Tibial nerve (tissue), 4 donors: ENCODE data around the gene ANGPTL1. TPM values are rescaled to one million over a fixed set of nuclear protein-coding genes. Genes with fewer than 3 reads are reported as not detected.

Source experiments
- DNase-seq, 2 donors: peaks; one replicate each; pipeline ENCODE4 v3.0.0-alpha.2; 2019; ENCODE audit warnings: low spot score in 2 of 2
- H3K27ac ChIP-seq, 4 donors: fragments of 200-600 bp; sonication (generic) in 3 of 4; one replicate each; pipeline ENCODE4 v1.5.1; 2017 to 2019; ENCODE audit warnings: mild to moderate bottlenecking in 1 of 4
- H3K27me3 ChIP-seq, 2 donors: fragments of 200-600 bp; sonication (generic) in 1 of 2; one replicate each; pipeline versions ENCODE4 v1.5.1 to v1.6.0; 2017 to 2019
- H3K36me3 ChIP-seq, 3 donors: fragments of 200-600 bp; sonication (generic); one replicate each; pipeline ENCODE4 v1.5.1; 2018 to 2019
- H3K4me1 ChIP-seq, 4 donors: fragments of 200-600 bp; sonication (generic) in 3 of 4; one replicate each; pipeline ENCODE4 v1.5.1; 2017 to 2019
- H3K4me3 ChIP-seq, 4 donors: fragments of 200-600 bp; sonication (generic) in 3 of 4; one replicate each; pipeline ENCODE4 v1.5.1; 2017 to 2019; ENCODE audit warnings: mild to moderate bottlenecking in 1 of 4, moderate library complexity in 1 of 4
- H3K9me3 ChIP-seq, 4 donors: fragments of 200-600 bp; sonication (generic) in 3 of 4; one replicate each; pipeline ENCODE4 v1.5.1; 2017 to 2019
- CTCF ChIP-seq, 5 experiments: fragments of 200-600 bp in 3 of 5; fragments of 450-650 bp in 2 of 5; sonication (generic) in 3 of 5; IDR thresholded peaks; one replicate each; pipeline ENCODE4 v1.5.1; 2016 to 2019; ENCODE audit warnings: antibody characterized with exemption in 5 of 5, mild to moderate bottlenecking in 3 of 5, moderate library complexity in 2 of 5
- EP300 ChIP-seq, 2 donors: sonication (generic); formaldehyde crosslinking; IDR thresholded peaks; one replicate each; pipeline ENCODE4 v1.6.1; 2017; ENCODE audit warnings: antibody characterized with exemption in 2 of 2, mild to moderate bottlenecking in 1 of 2
- POLR2A ChIP-seq, 2 donors: fragments of 450-650 bp; IDR thresholded peaks; one replicate each; pipeline ENCODE4 v1.6.1; 2017; ENCODE audit warnings: antibody characterized with exemption in 2 of 2, mild to moderate bottlenecking in 2 of 2, moderate library complexity in 2 of 2
- WGBS, 2 donors: methylation state at CpG; one replicate each; pipeline ENCODE4 v1.1.5; 2018; 5-methylcytosine and 5-hydroxymethylcytosine counted together
- total RNA-seq, 4 donors: library from RNA; depleted of rRNA; stranded (reverse); fragments of >200 nt; gene quantifications; one replicate each; pipeline ENCODE4 v1.1.0, GENCODE V29; 2016

ANGPTL1 gene
- total RNA-seq, 4 donors from 2014 or later, result 25.2 to 40.8 (median 30.5) TPM

GRCh38 chr1:178810585-178810984 lies 60.3 kb downstream of the ANGPTL1 start:
- TF ChIP-seq POLR2A (IDR thresholded peaks at IDR 0.05), result no peak
- no peak for TF ChIP-seq EP300 (IDR thresholded peaks at IDR 0.05)
- no peak for TF ChIP-seq CTCF (IDR thresholded peaks at IDR 0.05)
- H3K4me1 ChIP-seq, result no peaks in the 10 kb centered on the region
- H3K4me3 ChIP-seq, result no peak overlapping the region
- H3K36me3 ChIP-seq, result peaks cover 0 to 6% (median 0%) of the 10 kb centered on the region in 3 donors
- no peak overlapping the region for H3K27ac ChIP-seq
- H3K27me3 ChIP-seq, result no peaks in the 10 kb centered on the region
- no peaks in the 10 kb centered on the region for H3K9me3 ChIP-seq
- no peak for DNase-seq

GRCh38 chr1:178808529-178808928 lies 62.3 kb downstream of the ANGPTL1 start:
- H3K36me3 ChIP-seq, result peaks cover 0 to 6% (median 0%) of the 10 kb centered on the region in 3 donors
- H3K9me3 ChIP-seq, result no peaks in the 10 kb centered on the region
- H3K4me3 ChIP-seq, result no peak overlapping the region
- TF ChIP-seq EP300 (IDR thresholded peaks at IDR 0.05) (no peak), CTCF (IDR thresholded peaks at IDR 0.05) (no peak), POLR2A (IDR thresholded peaks at IDR 0.05) (no peak)
- no peak for DNase-seq
- no peaks in the 10 kb centered on the region for H3K4me1 ChIP-seq
- H3K27me3 ChIP-seq, result no peaks in the 10 kb centered on the region
- 80 to 81% methylated on average over 3 of the region's 3 CpGs for WGBS, 2 donors
- no peak overlapping the region for H3K27ac ChIP-seq

GRCh38 chr1:178806665-178807300 lies 64.1 kb downstream of the ANGPTL1 start:
- WGBS, 2 donors, result 92 to 94% methylated on average over 9 of the region's 9 CpGs

GRCh38 chr1:178802873-178803272 lies 68.0 kb downstream of the ANGPTL1 start:
- Histone ChIP-seq H3K9me3 (peaks cover 0 to 9% (median 0%) of the 10 kb centered on the region in 4 donors), H3K27ac (no peak overlapping the region), H3K36me3 (peaks cover 0 to 14% (median 0%) of the 10 kb centered on the region in 3 donors), H3K4me1 (no peaks in the 10 kb centered on the region), H3K27me3 (no peaks in the 10 kb centered on the region), H3K4me3 (no peak overlapping the region)
- DNase-seq, result no peak
- 91 to 92% methylated on average over 3 of the region's 3 CpGs for WGBS, 2 donors
- TF ChIP-seq POLR2A (IDR thresholded peaks at IDR 0.05) (no peak), CTCF (IDR thresholded peaks at IDR 0.05) (no peak), EP300 (IDR thresholded peaks at IDR 0.05) (no peak)

More at GRCh38 chr1:178806665-178807300, 64.1 kb downstream of the ANGPTL1 start:
- TF ChIP-seq CTCF (IDR thresholded peaks at IDR 0.05), result no peak
- no peak for TF ChIP-seq POLR2A (IDR thresholded peaks at IDR 0.05)
- TF ChIP-seq EP300 (IDR thresholded peaks at IDR 0.05), result no peak
- Histone ChIP-seq H3K27me3 (no peaks in the 10 kb centered on the region), H3K36me3 (peaks cover 0 to 6% (median 0%) of the 10 kb centered on the region in 3 donors), H3K9me3 (no peaks in the 10 kb centered on the region), H3K4me1 (no peaks in the 10 kb centered on the region), H3K27ac (no peak overlapping the region), H3K4me3 (no peak overlapping the region)
- DNase-seq, result no peak

Other genes with a start within 250 kb of the ANGPTL1 start
- 10 to 100 TPM in 3 of 4 donors, 1 to 10 TPM in 1; 4.3 to 30.8 (median 16.8) TPM for gene RALGPS2, start 145.8 kb downstream of the ANGPTL1 start, total RNA-seq
- 10 to 100 TPM; 39.6 to 60.3 (median 51.6) TPM for gene FAM20B, start 154.8 kb upstream of the ANGPTL1 start, total RNA-seq
- 100 to 1,000 TPM in 1 of 4 donors, 10 to 100 TPM in 3; 72.1 to 115 (median 83.3) TPM for gene TOR3A, start 211.0 kb upstream of the ANGPTL1 start, total RNA-seq